Measurements from ENCODE around the gene LMNTD1. TPM values are rescaled to one million over a fixed set of nuclear protein-coding genes. Genes with fewer than 3 reads are reported as not detected.
"Not testable (repeated sequence)": the region's sequence is repeated elsewhere in the genome, so short reads cannot be mapped to it uniquely, and the experiment has no call there.

Gene LMNTD1, protein sequence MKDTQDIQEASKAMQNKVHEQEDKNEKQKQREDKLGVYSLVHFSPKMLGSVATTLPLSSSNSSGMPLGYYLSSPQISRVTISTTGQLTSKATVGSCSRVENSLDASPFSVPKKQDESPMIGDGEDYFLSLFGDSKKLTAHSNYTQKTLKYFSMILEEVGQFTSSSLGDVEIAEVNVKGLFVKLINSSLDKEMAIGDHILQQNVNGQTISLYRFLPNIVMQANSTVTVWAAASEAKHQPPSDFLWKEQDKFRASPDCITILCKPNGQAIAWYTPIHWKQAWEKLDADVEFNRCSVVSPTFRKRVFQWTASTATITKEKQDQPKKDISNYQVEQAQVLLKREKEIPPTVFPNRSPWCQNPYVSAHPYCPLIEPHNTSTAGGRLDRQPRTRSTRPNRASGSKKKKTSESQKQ
- total RNA-seq: not detected

DNA sequence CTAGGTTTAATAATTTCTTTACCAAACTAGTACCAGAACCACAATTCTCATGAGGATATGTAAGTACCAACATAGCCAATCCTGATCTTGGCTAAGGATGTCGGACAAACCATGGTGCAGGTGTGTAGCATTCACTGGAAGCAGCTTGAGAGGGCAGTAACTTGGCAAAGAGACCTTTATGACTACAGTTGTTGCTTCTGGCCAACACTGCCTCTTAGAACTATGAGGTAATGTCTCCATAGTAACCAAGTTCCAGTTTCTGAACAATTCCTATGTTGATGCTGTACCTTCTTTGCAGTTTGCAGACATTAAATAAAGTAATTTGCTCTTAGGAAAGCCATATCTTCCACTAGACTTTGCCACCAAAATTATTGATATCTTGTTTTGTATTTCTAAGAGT, at the start of gene LMNTD1:
TSS of gene LMNTD1 (minus strand) at position 186 of the 400 bp plus-strand sequence. CDS start 324 bp downstream, outside the sequence.
- no peak within 1 kb of the TSS for H3K4me3 ChIP-seq
- intact Hi-C loops (cut with DNase I; ENCODE audit: low total_unique reads): no loop called here
- DNase-seq: no peak

GRCh38 chr12:25598956-25599355, 45.9 kb upstream of the LMNTD1 start:
- Histone ChIP-seq H3K27me3 (no peaks in the 10 kb centered on the region), H3K36me3 (no peaks in the 10 kb centered on the region), H3K4me1 (no peaks in the 10 kb centered on the region), H3K9me3 (no peaks in the 10 kb centered on the region), H3K27ac (no peak overlapping the region), H3K4me3 (no peak overlapping the region)
- intact Hi-C loops (cut with DNase I; ENCODE audit: low total_unique reads) (no loop called here), in situ Hi-C loops (cut with MboI; ENCODE audit: low pct_ligation_motif_present in 1 of 4, low pct_unique_long_range_greater_than_20kb in 1 of 4, low sequenced_read_pairs in 3 of 4) (no loop called here)
- no peak for DNase-seq
- WGBS, 2 donors (ENCODE audit: low coverage in 1 of 2): 59 to 73% methylated on average over 3 of the region's 3 CpGs
- TF ChIP-seq EP300 (IDR thresholded peaks at IDR 0.05; ENCODE audit: low read depth) (no peak), POLR2AphosphoS5 (IDR thresholded peaks at IDR 0.05) (no peak), POLR2A (IDR thresholded peaks at IDR 0.05) (no peak), CTCF (IDR thresholded peaks at IDR 0.05) (no peak)

More for the DNA sequence above, at the start of gene LMNTD1:
- H3K9me3 ChIP-seq: no peaks in the 10 kb centered on the region
- no peaks in the 10 kb centered on the region for H3K36me3 ChIP-seq
- H3K27ac ChIP-seq: no peak within 1 kb of the TSS
- in situ Hi-C loops (cut with MboI; ENCODE audit: low pct_ligation_motif_present in 1 of 4, low pct_unique_long_range_greater_than_20kb in 1 of 4, low sequenced_read_pairs in 3 of 4): loop anchor here in 1 of 4 donors (25.0 kb wide), 1 partner anchor 91 kb away; no protein-coding TSS in a partner anchor
- no peaks in the 10 kb centered on the region for H3K4me1 ChIP-seq
- no peaks in the 10 kb centered on the region for H3K27me3 ChIP-seq
- no peak for TF ChIP-seq POLR2A (IDR thresholded peaks at IDR 0.05)
- no peak for TF ChIP-seq POLR2AphosphoS5 (IDR thresholded peaks at IDR 0.05)
- WGBS, 2 donors (ENCODE audit: low coverage in 1 of 2): 29% methylated on average over 1 of the region's 1 CpG; no CpG with 5 or more reads in 1 of the 2 donors

DNA sequence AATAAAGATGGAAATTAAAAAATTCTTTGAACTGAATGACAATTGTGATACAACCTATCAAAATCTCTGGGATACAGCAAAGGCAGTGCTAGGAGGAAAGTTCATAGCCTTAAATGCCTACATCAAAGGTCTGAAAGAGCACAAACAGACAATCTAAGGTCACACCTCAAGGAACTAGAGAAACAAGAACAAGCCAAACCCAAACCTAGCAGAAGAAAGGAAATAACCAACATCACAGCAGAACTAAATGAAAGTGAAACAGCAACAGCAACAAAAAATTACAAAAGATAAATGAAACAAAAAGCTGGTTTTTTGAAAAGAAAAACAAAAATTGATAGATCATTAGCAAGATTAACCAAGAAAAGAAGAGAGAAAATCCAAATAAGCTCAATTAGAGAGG, 42.4 kb upstream of the LMNTD1 start:
- DNase-seq; in situ Hi-C loops (cut with MboI; ENCODE audit: low pct_ligation_motif_present in 1 of 4, low pct_unique_long_range_greater_than_20kb in 1 of 4, low sequenced_read_pairs in 3 of 4); H3K4me1 ChIP-seq; H3K27me3 ChIP-seq; H3K27ac ChIP-seq; H3K9me3 ChIP-seq; H3K4me3 ChIP-seq; intact Hi-C loops (cut with DNase I; ENCODE audit: low total_unique reads); H3K36me3 ChIP-seq: not testable (repeated sequence)

GRCh38 chr12:25594376-25594775, 41.3 kb upstream of the LMNTD1 start:
- H3K9me3 ChIP-seq: no peaks in the 10 kb centered on the region
- no peaks in the 10 kb centered on the region for H3K4me1 ChIP-seq
- no peak overlapping the region for H3K27ac ChIP-seq
- 84 to 86% methylated on average over 1 to 2 of the region's 2 CpGs for WGBS, 2 donors (ENCODE audit: low coverage in 1 of 2)
- H3K4me3 ChIP-seq: no peak overlapping the region
- no peak for TF ChIP-seq POLR2AphosphoS5 (IDR thresholded peaks at IDR 0.05)
- TF ChIP-seq EP300 (IDR thresholded peaks at IDR 0.05; ENCODE audit: low read depth): no peak
- TF ChIP-seq CTCF (IDR thresholded peaks at IDR 0.05): no peak
- no peak for TF ChIP-seq POLR2A (IDR thresholded peaks at IDR 0.05)
- DNase-seq: no peak
- no peaks in the 10 kb centered on the region for H3K36me3 ChIP-seq
- H3K27me3 ChIP-seq: no peaks in the 10 kb centered on the region
- intact Hi-C loops (cut with DNase I; ENCODE audit: low total_unique reads): no loop called here
- in situ Hi-C loops (cut with MboI; ENCODE audit: low pct_ligation_motif_present in 1 of 4, low pct_unique_long_range_greater_than_20kb in 1 of 4, low sequenced_read_pairs in 3 of 4): no loop called here

DNA sequence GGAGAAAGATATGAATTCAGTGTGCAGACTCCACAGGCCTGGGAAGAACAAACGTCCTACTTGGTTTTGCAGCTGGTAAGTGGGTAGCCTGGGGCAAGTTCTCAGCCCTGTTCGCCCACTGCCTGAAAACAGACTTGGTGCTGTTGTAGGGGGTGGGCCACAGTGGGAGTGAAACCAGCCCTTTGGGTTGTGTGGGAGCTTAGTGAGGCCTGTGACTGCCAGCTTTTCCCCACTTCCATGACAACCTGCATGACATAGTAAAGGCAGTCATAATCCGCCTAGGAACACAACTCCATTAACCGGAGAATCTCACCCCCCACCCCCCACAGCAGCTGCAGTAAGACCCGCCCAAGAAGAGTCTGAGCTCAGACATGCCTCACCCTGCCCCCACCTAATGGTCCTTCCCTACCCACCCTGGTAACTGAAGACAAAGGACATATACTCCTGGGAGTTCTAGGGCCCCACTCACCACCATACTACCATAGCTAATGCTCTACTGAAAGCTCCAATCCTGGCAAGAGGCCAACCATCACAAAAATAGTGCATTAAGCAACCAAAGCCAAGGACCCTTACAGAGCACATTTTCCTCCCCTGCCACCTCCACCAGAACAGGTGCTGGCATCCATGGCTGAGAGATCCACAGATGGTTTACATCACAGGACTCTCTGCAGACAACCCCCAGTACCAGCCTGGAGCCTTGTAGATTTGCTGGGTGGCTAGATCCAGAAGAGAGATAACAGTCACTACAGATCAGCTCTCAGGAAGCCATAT, 39.8 kb upstream of the LMNTD1 start:
- intact Hi-C loops (cut with DNase I; ENCODE audit: low total_unique reads): no loop called here
- in situ Hi-C loops (cut with MboI; ENCODE audit: low pct_ligation_motif_present in 1 of 4, low pct_unique_long_range_greater_than_20kb in 1 of 4, low sequenced_read_pairs in 3 of 4): no loop called here
- WGBS, 2 donors (ENCODE audit: low coverage in 1 of 2): 62 to 80% methylated on average over 1 to 3 of the region's 5 CpGs
- TF ChIP-seq POLR2A (IDR thresholded peaks at IDR 0.05): no peak
- TF ChIP-seq POLR2AphosphoS5 (IDR thresholded peaks at IDR 0.05): no peak
- TF ChIP-seq EP300 (IDR thresholded peaks at IDR 0.05; ENCODE audit: low read depth): no peak
- TF ChIP-seq CTCF (IDR thresholded peaks at IDR 0.05): no peak
- H3K27me3 ChIP-seq: no peaks in the 10 kb centered on the region
- DNase-seq: no peak
- H3K4me3 ChIP-seq: no peak overlapping the region
- H3K4me1 ChIP-seq: no peaks in the 10 kb centered on the region
- no peak overlapping the region for H3K27ac ChIP-seq
- no peaks in the 10 kb centered on the region for H3K9me3 ChIP-seq
- H3K36me3 ChIP-seq: no peaks in the 10 kb centered on the region

All from transverse colon (tissue), 4 donors.